ENCODE data around the gene GCNT2.

GCNT2 gene

GRCh38 chr6:10545482-10545881, 24.3 kb downstream of the GCNT2 start:
- no peaks in the 10 kb centered on the region; the same call in 1 of the 2 replicates for H3K36me3 ChIP-seq (ENCODE audit: control insufficient read depth, insufficient read depth, low read length)
- DNase-seq (ENCODE audit: extremely low read depth, insufficient read length): no peak
- H3K27me3 ChIP-seq (replicated peaks; ENCODE audit: control insufficient read depth, insufficient read depth, low read length): no peaks in the 10 kb centered on the region
- H3K4me3 ChIP-seq (replicated peaks; ENCODE audit: low read depth, low read length): no peak overlapping the region
- no peak for TF ChIP-seq CTCF (IDR thresholded peaks at IDR 0.05; ENCODE audit: insufficient read depth, low read length, poor library complexity, severe bottlenecking)

DNA sequence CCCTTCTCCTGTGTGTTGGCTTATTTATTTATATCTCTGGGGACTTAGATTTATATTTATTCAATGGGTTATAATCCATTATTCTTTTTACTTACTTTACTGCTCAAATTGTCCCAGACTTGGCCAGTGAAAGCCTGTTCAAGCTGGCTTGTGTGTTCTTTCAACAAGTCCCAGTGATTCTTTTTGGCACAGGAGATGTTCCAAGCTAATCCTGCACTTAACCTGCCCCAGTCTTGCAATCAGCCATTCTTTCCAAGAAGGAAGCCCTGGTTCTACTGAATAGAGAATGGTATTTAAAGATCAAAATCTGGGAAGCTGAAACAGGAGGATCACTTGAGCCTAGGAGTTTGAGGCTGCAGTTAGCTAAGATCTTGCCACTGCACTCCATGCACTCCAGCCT, 26.7 kb downstream of the GCNT2 start:
- H3K27me3 ChIP-seq (replicated peaks; ENCODE audit: control insufficient read depth, insufficient read depth, low read length): no peaks in the 10 kb centered on the region
- no peak for TF ChIP-seq CTCF (IDR thresholded peaks at IDR 0.05; ENCODE audit: insufficient read depth, low read length, poor library complexity, severe bottlenecking)
- no peak overlapping the region for H3K4me3 ChIP-seq (replicated peaks; ENCODE audit: low read depth, low read length)
- no peak for DNase-seq (ENCODE audit: extremely low read depth, insufficient read length)
- H3K36me3 ChIP-seq (ENCODE audit: control insufficient read depth, insufficient read depth, low read length): no peaks in the 10 kb centered on the region; the same call in 1 of the 2 replicates

- no peak for DNase-seq (ENCODE audit: extremely low read depth, insufficient read length)
- no peaks in the 10 kb centered on the region; the same call in 1 of the 2 replicates for H3K36me3 ChIP-seq (ENCODE audit: control insufficient read depth, insufficient read depth, low read length)
- H3K4me3 ChIP-seq (replicated peaks; ENCODE audit: low read depth, low read length): no peak overlapping the region
- no peak for TF ChIP-seq CTCF (IDR thresholded peaks at IDR 0.05; ENCODE audit: insufficient read depth, low read length, poor library complexity, severe bottlenecking)
- no peaks in the 10 kb centered on the region for H3K27me3 ChIP-seq (replicated peaks; ENCODE audit: control insufficient read depth, insufficient read depth, low read length)
Measured at GRCh38 chr6:10550764-10551163, 29.6 kb downstream of the GCNT2 start.

- no peak overlapping the region for H3K4me3 ChIP-seq (replicated peaks; ENCODE audit: low read depth, low read length)
- H3K27me3 ChIP-seq (replicated peaks; ENCODE audit: control insufficient read depth, insufficient read depth, low read length): no peaks in the 10 kb centered on the region
- TF ChIP-seq CTCF (IDR thresholded peaks at IDR 0.05; ENCODE audit: insufficient read depth, low read length, poor library complexity, severe bottlenecking): no peak
- DNase-seq (ENCODE audit: extremely low read depth, insufficient read length): no peak
- H3K36me3 ChIP-seq (ENCODE audit: control insufficient read depth, insufficient read depth, low read length): no peaks in the 10 kb centered on the region; the same call in 1 of the 2 replicates
Measured at GRCh38 chr6:10552270-10552810, 31.2 kb downstream of the GCNT2 start.

- TF ChIP-seq CTCF (IDR thresholded peaks at IDR 0.05; ENCODE audit: insufficient read depth, low read length, poor library complexity, severe bottlenecking): no peak
Measured at GRCh38 chr6:10553871-10554270, 32.7 kb downstream of the GCNT2 start.

DNA sequence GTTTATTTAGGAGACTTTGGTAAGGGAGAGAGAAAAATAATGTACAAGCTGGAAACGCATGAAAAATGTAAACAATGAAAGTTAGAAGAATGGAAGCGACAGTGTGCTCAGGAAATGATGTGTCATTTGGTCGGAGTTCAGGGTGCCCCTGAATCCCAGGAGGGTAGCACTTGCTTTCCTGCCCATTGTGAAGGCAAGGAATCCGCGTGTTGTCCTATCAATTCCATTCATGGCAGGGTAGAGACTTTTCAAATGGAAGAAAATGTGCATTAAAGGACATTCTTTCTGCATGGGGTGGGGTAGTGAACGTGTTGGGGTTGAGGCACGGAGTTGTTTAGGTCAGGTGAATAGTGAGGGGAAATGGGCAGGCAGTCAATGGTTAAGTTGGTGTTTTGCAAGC, 33.7 kb downstream of the GCNT2 start:
- Histone ChIP-seq H3K36me3 (ENCODE audit: control insufficient read depth, insufficient read depth, low read length) (0 out of 2 replicates have a peak, but pooled peaks cover 2% of the 10 kb centered on the region), H3K4me3 (replicated peaks; ENCODE audit: low read depth, low read length) (no peak overlapping the region), H3K27me3 (replicated peaks; ENCODE audit: control insufficient read depth, insufficient read depth, low read length) (no peaks in the 10 kb centered on the region)
- no peak for TF ChIP-seq CTCF (IDR thresholded peaks at IDR 0.05; ENCODE audit: insufficient read depth, low read length, poor library complexity, severe bottlenecking)
- DNase-seq (ENCODE audit: extremely low read depth, insufficient read length): no peak

More at GRCh38 chr6:10553871-10554270, 32.7 kb downstream of the GCNT2 start:
- H3K4me3 ChIP-seq (replicated peaks; ENCODE audit: low read depth, low read length): no peak overlapping the region
- H3K27me3 ChIP-seq (replicated peaks; ENCODE audit: control insufficient read depth, insufficient read depth, low read length): no peaks in the 10 kb centered on the region
- H3K36me3 ChIP-seq (ENCODE audit: control insufficient read depth, insufficient read depth, low read length): 0 out of 2 replicates have a peak, but pooled peaks cover 2% of the 10 kb centered on the region
- DNase-seq (ENCODE audit: extremely low read depth, insufficient read length): no peak

Data from GM06990 (cell line).